A549 (cell line): ENCODE results near the gene SMIM27. TPM values are rescaled to one million over a fixed set of nuclear protein-coding genes. Genes with fewer than 3 reads are reported as not detected.
A peak's percentile ranks its signal among the peaks of the same experiment; 100 is the strongest.

Experiments
- ATAC-seq, 2 experiments: fragments of 200-7000 bp in 1 of 2; fragments of >200 bp in 1 of 2; cut with Nextera tagmentation in 1 of 2; cut with Tn5 transposase in 1 of 2; 3 replicates each; pipeline versions ENCODE4 v1.8.0 to v1.9.1; 2018 to 2020; ENCODE audit warnings: mild to moderate bottlenecking in 1 of 2, moderate library complexity in 1 of 2
- CTCF ChIA-PET: fragments of 300-600 bp; sonication (Branson Sonifier 250); formaldehyde crosslinking; extraction: SDS; loops from one replicate; lab custom pipeline; 2021; ENCODE audit warnings: antibody characterized with exemption, inconsistent platforms; lab: Yijun Ruan, JAX
- POLR2A ChIA-PET: fragments of 350-600 bp; formaldehyde crosslinking; extraction: SDS; loops from one replicate; lab custom pipeline; 2021; ENCODE audit warnings: antibody characterized with exemption, inconsistent platforms; lab: Yijun Ruan, JAX
- DNase-seq, 2 experiments: peaks; one replicate each; pipeline versions ENCODE4 v3.0.0 to v3.0.0-alpha.2; 2011 to 2016; ENCODE audit warnings: low read depth in 1 of 2, low spot score in 1 of 2
- FAIRE-seq: peaks from 2 replicates; lab custom pipeline; 2011; peaks lifted over from hg19 to GRCh38; lab: Jason Lieb, UNC
- H3K27ac ChIP-seq, 2 experiments: fragments of >200 bp; sonication (Bioruptor Twin); formaldehyde crosslinking; 3 replicates each; pipeline ENCODE4 v1.5.1; 2016 to 2017
- H3K4me1 ChIP-seq: fragments of >200 bp; sonication (Bioruptor Twin); formaldehyde crosslinking; 3 replicates; pipeline ENCODE4 v1.6.1; 2016
- H3K4me2 ChIP-seq: fragments of >200 bp; sonication (Bioruptor Twin); formaldehyde crosslinking; 3 replicates; pipeline ENCODE4 v1.6.1; 2016
- H3K4me3 ChIP-seq: fragments of >200 bp; sonication (Bioruptor Twin); formaldehyde crosslinking; 3 replicates; pipeline ENCODE4 v1.5.1; 2016
- H3K9me3 ChIP-seq: fragments of >200 bp; sonication (Bioruptor Twin); formaldehyde crosslinking; 3 replicates; pipeline ENCODE4 v1.6.1; 2016
- ATOH8 ChIP-seq: fragments of 250-450 bp; sonication (Bioruptor Pico); IDR thresholded peaks from 2 replicates; pipeline ENCODE4 v1.5.0; 2020; ENCODE audit warnings: low read depth, mild to moderate bottlenecking, moderate library complexity
- CHD2 ChIP-seq: fragments of 150-350 bp; IDR thresholded peaks from 2 replicates; pipeline ENCODE4 v1.6.1; 2014; ENCODE audit warnings: low read length; ENCODE audit not compliant: partially characterized antibody
- EHMT2 ChIP-seq: fragments of 200-600 bp; sonication (generic); IDR thresholded peaks from 2 replicates; pipeline ENCODE4 v1.6.1; 2016; ENCODE audit warnings: antibody characterized with exemption, low read depth, mild to moderate bottlenecking, moderate library complexity
- HDAC2 ChIP-seq: fragments of 200-600 bp; sonication (generic); IDR thresholded peaks from 2 replicates; pipeline ENCODE4 v1.6.1; 2016
- JUNB ChIP-seq: fragments of >200 bp; sonication (Bioruptor Twin); formaldehyde crosslinking; IDR thresholded peaks from 2 replicates; pipeline ENCODE4 v1.6.1; 2016
- MAX ChIP-seq: IDR thresholded peaks from 2 replicates; pipeline ENCODE4 v1.6.1; 2012
- MYC ChIP-seq: IDR thresholded peaks from 2 replicates; pipeline ENCODE4 v1.6.1; 2012; ENCODE audit warnings: mild to moderate bottlenecking, inconsistent platforms, low read length, improper control_type of control experiment, borderline replicate concordance
- RAD21 ChIP-seq, 2 experiments: fragments of >200 bp in 1 of 2; sonication (Bioruptor Twin) in 1 of 2; formaldehyde crosslinking in 1 of 2; IDR thresholded peaks in 1 of 2; conservative IDR thresholded peaks in 1 of 2; 2 replicates in 1 of 2; 3 replicates in 1 of 2; pipeline ENCODE4 v1.6.1; 2012 to 2018; ENCODE audit warnings: inconsistent platforms in 1 of 2
- REST ChIP-seq: fragments of 200-600 bp; sonication (generic); IDR thresholded peaks from 2 replicates; pipeline ENCODE4 v1.6.1; 2016; ENCODE audit warnings: antibody characterized with exemption, mild to moderate bottlenecking, moderate library complexity
- RNF2 ChIP-seq: fragments of 200-600 bp; sonication (generic); IDR thresholded peaks from 2 replicates; pipeline ENCODE4 v1.6.1; 2016; ENCODE audit warnings: low read depth, mild to moderate bottlenecking, antibody characterized with exemption, moderate library complexity, borderline replicate concordance
- USF2 ChIP-seq: fragments of 450-650 bp; IDR thresholded peaks from 2 replicates; pipeline ENCODE4 v1.6.1; 2014; ENCODE audit warnings: antibody characterized with exemption
- ZNF302 ChIP-seq: fragments of 250-450 bp; sonication (Bioruptor Pico); IDR thresholded peaks from 2 replicates; pipeline ENCODE4 v1.9.0; 2021; ENCODE audit warnings: inconsistent platforms, mild to moderate bottlenecking, moderate library complexity
- WGBS: methylation state at CpG from one replicate; pipeline ENCODE4 v1.1.6; 2017; ENCODE audit errors: missing lambda C conversion rate; 5-methylcytosine and 5-hydroxymethylcytosine counted together
- polyA plus RNA-seq, 4 experiments: library from polyadenylated mRNA; depleted of rRNA in 3 of 4; stranded (reverse); fragments of >200 nt; fragmentation: RNase III in 1 of 4; extraction: RNeasy Plus Mini Kit Qiagen cat#74134 plus additional on column Dnase treatment in 1 of 4; gene quantifications; 2 replicates in 3 of 4; 3 replicates in 1 of 4; pipeline ENCODE4 v1.2.3, GENCODE V29; 2011 to 2017

Gene SMIM27
- polyA plus RNA-seq, 2 of the 4 experiments (the other 2 are of a cell fraction): 12.4 to 21.1 TPM

- peak; percentile 84 for TF ChIP-seq MAX
- TF ChIP-seq REST: 0 out of 2 replicates have a peak, but pooled peaks have one; percentile 43
- no peak for TF ChIP-seq HDAC2
- TF ChIP-seq ZNF302 (CRISPR knock-in tag): no peak
- TF ChIP-seq RAD21 (conservative IDR thresholded peaks at IDR 0.05 in 1 of 2, IDR thresholded peaks at IDR 0.05 in 1 of 2): no peak
- peak; percentile 75 for TF ChIP-seq CHD2
These were observed 20.9 kb downstream of the SMIM27 start, which contains the start of gene NDUFB6 (continued) for GRCh38 chr9:32572900-32573523.

- Histone ChIP-seq H3K4me1 (peaks cover 17% of the 10 kb centered on the region), H3K4me2 (peak overlapping the region; percentile 83), H3K4me3 (no peak overlapping the region), H3K27ac (no peak overlapping the region; a peak in 1 of 6 replicates), H3K9me3 (no peaks in the 10 kb centered on the region)
- DNase-seq (no peak), ATAC-seq (no peak), FAIRE-seq (no peak)
- ChIA-PET CTCF (interaction anchor here (0.7 to 13.6 kb wide), 11 partner anchors 13 to 397 kb away, joined by 3 to 507 read pairs (median 8); partner anchors contain the start of genes ACO1 and RIGI), POLR2A (interaction anchor here (0.6 to 2.3 kb wide), 6 partner anchors 8 to 451 kb away, joined by 3 to 14 read pairs (median 4); partner anchors contain the start of genes ACO1, DNAJA1 and SMIM27)
- TF ChIP-seq EHMT2: no peak
- TF ChIP-seq USF2: no peak
- no peak for TF ChIP-seq ATOH8
- no peak for TF ChIP-seq CHD2
- TF ChIP-seq RNF2: no peak
- no peak for TF ChIP-seq JUNB
- 80% methylated on average over 7 of the region's 7 CpGs for WGBS
These were observed 21.7 kb downstream of the SMIM27 start for GRCh38 chr9:32573821-32574220.

GRCh38 chr9:32574858-32575257 lies 22.7 kb downstream of the SMIM27 start:
- H3K4me2 ChIP-seq: no peak overlapping the region
- WGBS: 63% methylated on average over 1 of the region's 1 CpG
- no peak overlapping the region for H3K4me3 ChIP-seq
- no peak for FAIRE-seq
- H3K9me3 ChIP-seq: no peaks in the 10 kb centered on the region
- H3K4me1 ChIP-seq: peaks cover 17% of the 10 kb centered on the region
- no peak overlapping the region for H3K27ac ChIP-seq
- POLR2A ChIA-PET: interaction anchor here (1.1 to 1.3 kb wide), 2 partner anchors 191 to 450 kb away, joined by 3 to 4 read pairs; partner anchors contain the start of genes ACO1 and DNAJA1
- TF ChIP-seq MYC (no peak), RAD21 (conservative IDR thresholded peaks at IDR 0.05 in 1 of 2, IDR thresholded peaks at IDR 0.05 in 1 of 2) (no peak)
- TF ChIP-seq, all 56 proteins: peak for 0
- DNase-seq: no peak
- CTCF ChIA-PET: interaction anchor here (0.7 to 13.6 kb wide), 4 partner anchors 12 to 399 kb away, joined by 3 to 507 read pairs (median 7); no protein-coding TSS in a partner anchor
- no peak for ATAC-seq
